Nucleus accumbens (tissue), 56 donors: ENCODE results near the gene ZBTB49.

Experiments
- DNase-seq, 56 donors: peaks; one replicate each; lab custom pipeline; 2025; lab: John Stamatoyannopoulos, UW

ZBTB49 gene

DNA sequence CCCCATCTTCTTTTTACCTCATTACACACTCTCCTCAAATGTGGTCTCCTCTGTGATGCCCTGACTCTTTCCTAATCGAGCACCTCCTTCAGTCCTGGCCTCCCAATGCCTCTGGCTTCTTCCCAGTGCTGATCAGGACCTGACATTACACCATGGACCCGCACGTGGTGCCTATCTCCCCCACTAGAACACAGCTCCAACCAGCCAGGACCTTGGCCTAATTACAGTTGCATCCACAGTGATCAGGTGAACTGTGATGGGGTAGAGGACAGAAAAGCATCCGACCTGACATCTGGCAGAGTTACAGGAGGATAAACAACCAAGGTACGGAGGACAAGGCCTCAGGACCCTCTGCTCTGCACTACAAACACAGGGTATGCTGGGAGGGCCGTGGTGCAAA, 12.5 kb upstream of the ZBTB49 start:
- DNase-seq: no peak

DNA sequence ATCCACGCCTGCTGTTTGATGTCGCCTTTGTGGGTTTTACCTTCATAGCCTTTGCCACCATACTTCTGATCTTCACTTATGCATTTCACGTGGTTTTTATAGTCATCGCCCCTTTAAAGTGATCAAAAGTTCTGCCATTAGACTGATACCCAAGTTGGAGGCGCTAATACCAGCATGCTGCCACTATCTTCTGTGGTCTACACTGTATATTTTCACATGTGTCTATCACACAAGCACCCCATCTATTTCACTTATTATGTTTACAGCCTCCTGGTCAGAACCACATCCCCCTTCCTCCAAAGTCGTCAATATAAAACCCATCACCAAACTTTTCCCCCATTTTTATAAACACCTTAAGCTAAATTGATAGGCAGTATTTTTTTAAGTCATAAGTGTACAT, 8.3 kb upstream of the ZBTB49 start:
- DNase-seq: no peak

DNA sequence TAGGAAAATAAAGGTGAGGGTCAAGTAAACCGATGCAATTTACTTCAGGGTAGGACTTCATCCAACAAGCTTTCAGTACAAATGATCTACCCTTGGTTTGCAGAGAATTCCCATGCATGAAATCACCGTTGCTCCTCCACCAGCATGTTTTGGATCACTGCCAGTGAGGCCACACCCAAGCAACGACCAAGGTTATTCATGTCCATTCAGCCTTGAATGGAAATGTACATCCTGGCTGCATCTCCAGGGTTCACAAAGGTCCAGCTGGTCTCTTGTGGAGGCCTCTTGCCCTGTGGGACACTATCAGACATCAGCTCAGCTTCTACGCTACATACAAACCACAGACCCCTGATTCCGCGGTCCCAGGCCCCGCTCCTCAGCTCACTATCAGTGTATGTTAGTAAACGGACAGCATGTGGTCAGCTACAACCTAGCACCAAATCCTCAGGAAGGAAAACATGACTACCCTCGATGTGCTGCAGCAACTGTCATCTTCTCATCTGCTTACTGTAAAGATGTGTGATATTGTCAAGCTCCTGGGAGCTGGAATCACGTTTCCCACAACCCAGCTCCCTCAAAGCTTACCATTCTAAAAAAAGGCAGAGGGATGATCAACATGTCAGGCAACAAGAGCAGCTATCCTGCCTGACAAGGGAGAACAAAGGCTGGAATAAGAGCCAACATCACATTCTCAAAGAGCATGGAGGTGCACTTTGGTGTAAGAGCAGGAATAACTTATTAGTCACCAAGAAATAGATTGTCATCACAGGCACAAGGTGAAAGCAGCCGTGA, 5.0 kb upstream of the ZBTB49 start:
- DNase-seq: peak in 3 of 56 donors; percentile 5 to 37 (median 14)

DNA sequence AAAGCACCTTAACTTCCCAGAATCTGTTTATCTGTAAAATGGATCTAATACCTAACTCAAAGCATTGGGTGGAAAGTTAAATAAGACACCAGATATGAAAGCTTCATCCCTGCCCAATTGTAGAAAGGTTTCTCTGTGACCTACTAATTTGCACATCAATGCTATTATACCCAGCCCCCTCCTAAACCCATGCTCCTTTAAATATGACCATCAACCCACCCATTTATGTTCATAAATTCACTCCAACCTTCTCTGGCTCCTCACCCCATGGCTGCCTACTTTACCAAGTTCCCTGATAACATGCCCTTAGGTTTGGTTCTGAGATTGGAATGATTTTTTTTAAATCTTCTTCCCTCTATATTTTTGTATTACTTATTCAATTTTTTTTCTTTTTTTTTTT, 2.0 kb upstream of the ZBTB49 start:
- no peak for DNase-seq

DNA sequence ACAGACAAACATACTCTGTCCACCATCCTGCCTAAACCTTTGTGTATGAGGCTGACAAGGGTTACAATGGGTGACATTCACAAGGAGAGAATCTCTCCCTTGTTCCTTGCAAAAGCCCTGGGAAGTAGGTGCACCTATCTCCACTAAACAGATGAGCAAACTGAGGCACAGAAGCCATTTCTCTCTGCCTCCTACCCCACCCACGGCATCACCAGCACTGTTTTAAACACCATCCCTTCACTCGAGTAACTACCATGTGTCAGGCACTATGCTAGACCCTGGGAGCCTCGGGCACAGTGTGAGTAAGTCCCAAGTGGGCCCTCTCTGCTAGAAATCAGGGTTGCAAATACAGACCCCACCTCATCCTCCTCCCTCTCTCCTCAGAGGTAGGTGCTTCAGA, 996 bp upstream of the ZBTB49 start:
- no peak for DNase-seq

DNA sequence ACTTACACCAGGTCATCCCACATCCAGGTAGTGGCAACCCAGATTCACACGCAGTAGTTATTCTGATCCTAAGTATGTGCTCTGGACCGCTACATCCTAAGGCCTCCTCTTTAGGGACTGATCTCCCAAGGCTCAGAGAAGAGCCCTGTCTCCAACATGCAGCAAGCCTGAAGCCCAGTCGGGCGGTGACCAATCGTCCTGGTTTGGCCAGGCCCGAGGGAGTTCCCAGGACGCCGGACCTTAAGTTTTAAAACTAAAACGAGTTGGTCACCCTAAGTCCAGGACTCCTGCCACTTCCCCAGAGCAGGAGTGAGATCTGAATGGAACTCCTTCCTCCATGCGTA, 482 bp upstream of the ZBTB49 start:
- DNase-seq: no peak

DNA sequence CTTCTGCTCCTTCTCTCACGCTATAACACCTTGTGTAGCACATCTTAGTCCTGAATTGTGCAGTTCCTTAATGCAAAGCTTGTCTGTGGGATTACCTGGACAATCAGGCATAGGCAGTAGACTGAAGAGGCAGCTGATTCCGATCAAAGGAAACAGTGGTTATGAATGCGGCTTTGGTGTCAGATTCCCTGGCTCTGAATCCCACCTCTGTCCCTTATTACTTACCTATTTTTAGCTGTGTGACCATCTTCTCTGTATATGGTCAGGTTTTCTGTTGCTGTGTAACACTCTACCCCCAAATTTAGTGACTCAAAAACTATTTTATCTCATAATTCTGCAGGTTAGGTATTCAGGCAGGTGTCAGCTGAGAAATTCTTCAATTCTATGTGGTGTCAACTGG, 3.2 kb downstream of the ZBTB49 start:
- DNase-seq: no peak

DNA sequence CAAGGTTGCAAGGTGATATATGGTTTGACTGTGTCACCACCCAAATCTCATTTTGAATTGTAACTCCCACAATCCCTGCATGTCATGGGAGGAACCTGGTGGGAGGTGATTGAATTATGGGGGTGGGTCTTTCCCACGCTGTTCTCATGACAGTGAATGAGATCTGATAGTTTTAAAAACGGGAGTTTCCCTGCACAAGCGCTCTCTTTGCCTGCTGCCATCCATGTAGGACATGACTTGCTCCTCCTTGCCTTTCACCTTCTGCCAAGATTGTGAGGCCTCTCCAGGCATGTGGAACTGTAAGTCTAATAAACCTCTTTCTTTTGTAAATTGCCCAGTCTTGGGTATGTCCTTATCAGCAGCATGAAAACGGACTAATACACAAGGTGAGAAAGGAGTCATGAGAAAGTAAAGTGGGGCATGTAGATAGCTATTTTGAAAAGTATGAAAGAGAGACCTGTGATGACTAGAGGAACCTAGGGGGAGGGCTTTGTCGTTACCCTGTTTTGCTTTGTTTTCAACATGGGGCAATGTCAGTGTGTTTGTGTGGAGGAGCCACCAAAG, 6.3 kb downstream of the ZBTB49 start:
- DNase-seq: no peak

DNA sequence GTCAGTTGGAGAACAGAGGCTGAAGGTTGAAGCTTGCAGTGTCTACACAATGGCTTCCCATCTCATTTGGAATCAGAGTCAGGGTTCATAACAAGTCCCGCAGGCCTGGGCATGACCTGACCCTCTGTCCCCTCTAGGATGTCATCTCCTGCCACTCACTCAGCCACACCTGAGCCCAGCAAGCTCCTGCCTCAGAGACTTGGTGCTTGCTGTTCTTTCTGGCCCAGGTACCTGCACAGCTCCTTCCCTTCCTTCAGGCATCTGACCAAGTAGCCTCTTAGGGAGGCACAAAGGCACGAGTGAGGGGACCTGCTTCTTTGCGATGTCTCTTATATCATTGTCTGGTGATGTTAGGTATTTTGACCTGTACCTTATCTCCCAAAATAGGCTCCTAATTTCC, 9.0 kb downstream of the ZBTB49 start:
- DNase-seq: no peak

DNA sequence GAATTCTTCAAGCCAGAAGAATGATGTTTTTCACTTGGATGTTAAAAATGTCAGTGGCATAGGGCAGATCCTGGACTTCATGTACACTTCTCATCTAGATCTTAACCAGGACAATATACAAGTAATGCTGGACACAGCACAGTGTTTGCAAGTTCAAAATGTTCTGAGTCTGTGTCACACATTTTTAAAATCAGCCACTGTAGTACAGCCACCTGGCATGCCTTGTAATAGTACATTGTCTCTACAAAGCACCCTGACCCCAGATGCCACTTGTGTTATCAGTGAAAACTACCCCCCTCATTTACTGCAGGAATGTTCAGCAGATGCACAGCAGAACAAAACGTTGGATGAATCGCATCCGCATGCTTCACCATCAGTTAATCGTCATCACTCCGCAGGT, 11.9 kb downstream of the ZBTB49 start:
- no peak for DNase-seq

DNA sequence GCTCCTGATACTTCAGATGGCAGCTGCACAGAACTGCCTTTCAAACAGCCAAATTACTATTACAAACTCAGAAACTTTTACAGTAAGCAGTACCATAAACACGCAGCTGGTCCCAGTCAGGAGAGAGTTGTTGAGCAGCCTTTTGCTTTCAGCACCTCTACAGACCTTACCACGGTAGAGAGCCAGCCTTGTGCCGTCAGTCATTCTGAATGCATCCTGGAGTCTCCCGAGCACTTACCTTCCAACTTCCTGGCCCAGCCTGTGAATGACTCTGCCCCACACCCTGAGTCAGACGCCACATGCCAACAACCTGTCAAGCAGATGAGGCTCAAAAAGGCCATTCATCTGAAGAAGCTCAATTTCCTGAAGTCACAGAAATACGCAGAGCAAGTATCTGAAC, 12.4 kb downstream of the ZBTB49 start:
- DNase-seq: no peak

DNA sequence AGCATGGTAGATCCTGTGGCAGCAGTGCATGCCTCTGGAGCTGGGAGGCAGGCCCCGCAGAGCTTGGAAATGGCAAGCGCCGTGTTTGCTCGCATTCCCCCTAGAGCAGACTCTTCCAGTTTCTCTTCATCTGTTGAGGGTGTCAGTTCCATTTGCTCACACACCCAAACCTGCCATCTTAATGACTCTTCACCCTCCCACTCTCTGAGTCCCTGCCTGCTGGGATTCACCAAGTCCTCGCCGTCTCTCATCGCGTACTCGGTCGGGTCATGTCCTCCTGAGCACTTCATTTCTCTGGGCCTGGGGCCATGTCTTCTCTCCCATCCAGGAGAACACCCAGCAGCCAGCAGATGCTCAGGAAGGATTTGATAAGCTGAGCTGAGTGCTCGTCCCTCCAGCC, 16.9 kb downstream of the ZBTB49 start:
- no peak for DNase-seq

DNA sequence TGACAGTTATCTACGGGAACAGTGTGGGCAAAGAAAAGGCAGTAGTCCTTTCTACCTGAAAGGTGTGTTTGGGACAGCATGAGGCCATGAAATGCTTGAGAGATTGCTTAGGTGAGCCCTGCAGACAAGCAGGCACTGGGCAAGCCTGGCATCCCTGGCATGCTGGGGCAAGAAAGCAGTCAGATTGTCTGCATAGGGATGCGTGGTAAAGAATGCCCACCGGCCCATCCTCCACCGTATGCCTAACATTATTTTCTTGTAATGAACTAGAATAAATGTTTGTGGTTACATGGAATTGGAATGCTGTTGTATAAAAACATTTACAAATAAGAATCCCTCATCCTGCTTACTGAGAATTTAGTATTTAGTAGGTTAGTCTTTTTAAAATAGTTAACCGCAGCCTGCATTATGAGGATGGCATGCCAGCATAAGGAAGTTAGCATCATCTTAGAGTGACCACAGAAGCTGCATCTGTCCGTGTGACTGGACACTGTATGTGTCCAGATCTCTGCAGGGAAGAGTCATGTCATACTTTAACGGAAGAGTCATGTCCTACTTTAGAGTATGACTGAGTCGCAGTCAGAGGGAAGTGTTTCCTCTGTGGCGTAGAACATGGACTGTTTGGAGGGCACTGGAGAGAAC, 18.9 kb downstream of the ZBTB49 start:
- no peak for DNase-seq

DNA sequence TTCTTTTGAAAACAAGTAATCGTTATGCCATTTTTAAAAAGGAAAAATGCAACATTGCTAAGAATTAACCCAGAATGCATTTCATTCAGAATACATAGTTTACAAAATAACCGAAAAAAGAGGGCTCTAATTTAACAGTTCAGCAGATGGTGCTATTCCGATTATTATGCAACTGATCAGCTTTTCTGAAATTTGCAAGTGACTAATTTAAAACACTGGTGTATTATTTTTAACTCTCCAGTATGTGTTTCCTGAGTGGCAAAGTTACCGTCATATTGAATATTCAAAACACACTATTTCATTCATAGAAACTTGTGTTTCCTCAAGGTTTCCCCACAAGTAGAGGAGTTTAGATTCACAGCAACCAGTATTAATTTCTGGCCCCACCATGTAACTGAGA, 21.1 kb downstream of the ZBTB49 start:
- DNase-seq: no peak

DNA sequence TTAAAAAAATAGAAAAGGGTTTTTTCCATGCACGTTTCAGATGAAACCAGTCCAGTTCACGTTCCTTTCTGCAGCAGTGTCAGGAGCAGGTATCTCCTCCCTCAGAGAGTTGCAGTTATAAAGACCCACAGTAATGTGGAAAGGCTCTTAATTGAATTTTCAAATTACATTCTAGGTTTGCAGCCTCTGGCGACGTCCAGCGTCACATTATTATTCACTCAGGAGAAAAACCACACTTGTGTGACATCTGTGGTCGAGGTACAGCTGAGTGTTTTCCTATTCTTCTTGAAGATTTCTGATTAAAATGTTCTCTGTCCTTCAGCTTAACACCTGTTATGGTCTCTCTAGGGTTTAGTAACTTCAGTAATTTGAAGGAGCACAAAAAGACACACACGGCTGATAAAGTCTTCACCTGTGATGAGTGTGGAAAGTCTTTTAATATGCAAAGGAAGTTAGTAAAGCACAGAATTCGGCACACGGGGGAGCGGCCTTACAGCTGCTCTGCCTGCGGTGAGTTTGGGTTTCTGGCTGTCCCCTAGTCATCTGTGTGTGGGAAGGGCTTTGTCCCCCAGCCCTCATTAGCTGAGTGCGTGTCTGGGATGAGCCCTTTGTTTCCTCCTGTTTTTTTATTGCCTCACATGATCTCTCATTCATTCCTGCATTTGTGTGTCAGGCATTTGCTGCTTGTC, 25.6 kb downstream of the ZBTB49 start:
- no peak for DNase-seq

DNA sequence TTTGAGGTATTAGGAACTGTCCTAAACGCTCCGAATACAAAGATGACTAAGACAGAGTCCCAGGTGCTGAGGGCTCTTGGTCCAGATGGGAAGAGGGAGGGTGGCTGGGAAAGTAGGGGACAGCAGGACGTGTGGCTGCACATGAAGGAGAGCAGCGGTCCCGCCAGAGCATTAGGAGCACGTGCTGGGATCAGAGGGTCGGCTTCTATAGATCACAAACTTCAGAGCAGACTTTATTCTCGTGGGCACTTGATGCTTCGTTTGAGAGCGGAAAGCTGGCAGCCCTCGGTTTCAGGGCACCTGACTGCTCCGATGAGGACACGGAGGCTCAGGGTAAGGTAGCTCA, 26.1 kb downstream of the ZBTB49 start:
- DNase-seq: no peak

DNA sequence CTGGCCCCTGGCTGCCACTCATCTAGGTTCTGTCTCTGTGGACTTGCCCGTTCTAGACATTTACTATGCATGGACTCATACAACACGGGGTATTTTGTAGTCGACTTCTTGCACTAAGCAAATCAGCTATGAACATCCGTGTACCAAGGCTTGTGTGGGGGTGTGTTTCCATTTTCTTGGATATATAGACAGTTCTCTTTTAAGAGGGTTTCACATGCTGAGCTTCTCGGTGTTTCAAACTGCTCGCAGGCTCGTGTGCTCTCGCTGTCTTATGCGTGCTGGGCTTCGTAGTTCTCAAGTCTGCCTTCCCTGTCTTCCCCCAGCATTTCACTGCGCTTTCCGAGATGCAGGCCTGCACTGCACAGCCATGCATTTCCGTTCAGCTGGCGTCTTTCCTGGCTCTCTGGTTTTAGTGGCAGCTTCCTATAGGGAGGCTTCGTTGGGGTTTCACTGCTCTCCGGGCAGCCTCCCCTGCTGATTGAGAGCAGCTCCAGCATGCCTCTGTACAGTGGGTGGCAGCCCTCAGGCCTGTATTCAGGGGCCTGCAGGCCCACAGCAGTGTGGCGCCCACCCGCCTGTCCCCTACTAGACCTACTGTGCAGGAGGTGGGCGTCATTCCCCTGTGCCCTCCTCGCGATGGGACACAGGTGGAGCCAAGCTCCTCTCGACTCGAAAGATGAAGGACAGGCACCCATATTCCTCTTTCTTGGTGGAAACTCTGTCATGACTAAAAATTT, 27.6 kb downstream of the ZBTB49 start:
- no peak for DNase-seq

DNA sequence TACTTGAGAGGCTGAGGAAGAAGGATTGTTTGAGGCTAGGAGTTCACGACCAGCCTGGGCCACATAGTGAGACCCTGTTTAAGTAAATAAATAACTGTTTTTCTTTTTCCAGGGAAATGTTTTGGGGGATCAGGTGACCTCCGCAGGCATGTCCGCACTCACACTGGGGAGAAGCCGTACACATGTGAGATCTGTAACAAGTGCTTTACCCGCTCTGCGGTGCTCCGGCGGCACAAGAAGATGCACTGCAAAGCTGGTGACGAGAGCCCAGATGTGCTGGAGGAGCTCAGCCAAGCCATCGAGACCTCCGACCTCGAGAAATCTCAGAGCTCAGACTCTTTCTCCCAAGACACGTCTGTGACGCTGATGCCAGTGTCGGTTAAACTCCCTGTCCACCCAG, 30.5 kb downstream of the ZBTB49 start:
- DNase-seq: no peak

DNA sequence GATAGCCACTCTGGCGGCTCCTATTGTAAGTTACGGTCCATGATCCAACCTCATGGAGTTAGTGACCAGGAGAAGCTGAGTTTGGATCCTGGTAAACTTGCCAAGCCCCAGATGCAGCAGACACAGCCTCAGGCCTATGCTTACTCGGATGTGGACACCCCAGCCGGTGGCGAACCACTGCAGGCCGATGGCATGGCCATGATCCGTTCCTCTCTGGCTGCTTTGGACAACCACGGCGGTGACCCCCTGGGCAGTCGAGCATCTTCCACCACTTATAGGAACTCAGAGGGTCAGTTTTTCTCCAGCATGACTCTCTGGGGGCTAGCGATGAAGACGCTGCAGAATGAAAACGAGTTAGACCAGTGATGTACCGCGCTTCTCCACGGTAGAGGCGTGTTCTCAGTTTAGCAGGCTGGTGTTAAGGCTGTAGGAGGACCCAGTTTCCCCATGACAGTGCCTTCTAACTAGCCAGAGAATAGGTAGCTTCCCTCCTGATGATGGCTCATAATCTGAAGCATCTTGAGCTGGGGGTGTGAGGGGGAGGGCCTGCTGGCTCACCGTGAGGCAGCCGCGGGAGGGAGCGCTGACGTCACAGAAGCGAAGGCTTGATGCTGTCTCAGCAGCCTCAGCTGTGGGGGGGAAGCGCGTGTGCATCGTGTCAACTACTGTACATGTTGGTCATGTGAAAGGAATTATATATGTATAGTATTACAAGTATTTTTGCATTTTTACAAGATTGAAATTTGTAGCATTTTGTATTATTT, 31.1 kb downstream of the ZBTB49 start:
- DNase-seq: peak in 37 of 56 donors; percentile 5 to 82 (median 41)

DNA sequence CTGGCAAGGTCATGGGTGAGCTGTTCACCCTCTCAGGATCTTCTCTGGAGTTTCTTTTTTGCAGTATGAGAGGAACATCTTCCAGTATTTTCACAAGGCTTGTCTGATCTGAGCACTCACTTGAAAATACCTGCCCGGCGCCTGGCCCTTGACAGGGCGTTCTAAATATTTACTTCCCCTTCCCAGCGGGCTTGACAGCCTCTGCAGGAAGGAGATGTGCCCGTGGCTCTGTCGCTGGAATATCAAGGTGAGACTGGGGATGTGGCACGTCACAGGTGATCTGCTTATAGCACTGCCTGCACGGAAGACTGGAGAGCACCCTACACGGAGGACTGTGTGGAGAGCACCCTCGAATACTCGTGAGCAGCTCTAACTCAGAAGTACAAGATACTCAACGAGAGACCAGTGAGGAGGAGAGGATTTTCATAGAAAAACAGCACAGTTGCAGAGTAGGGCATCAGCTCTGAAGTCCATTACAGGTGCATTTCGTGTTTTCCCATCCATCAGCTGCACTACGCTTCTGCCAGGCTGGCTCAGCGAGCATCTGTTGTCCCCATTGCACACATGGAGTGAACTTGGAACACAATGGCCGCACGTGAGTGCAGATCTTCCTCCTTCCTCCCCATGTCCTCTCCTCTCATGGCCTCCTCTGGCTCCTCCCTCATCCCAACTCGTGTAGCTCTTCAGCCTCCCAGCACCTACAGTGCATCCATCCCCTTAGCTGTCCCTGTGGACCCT, 32.1 kb downstream of the ZBTB49 start:
- no peak for DNase-seq
